HG03066 (cell line): ENCODE results near the gene MMGT1.
"Not testable (repeated sequence)": the region's sequence is repeated elsewhere in the genome, so short reads cannot be mapped to it uniquely, and the experiment has no call there.

Source experiments
- ATAC-seq: cut with Tn5 transposase; IDR thresholded peaks from one replicate; pipeline ENCODE4 v1.9.1; 2021; ENCODE audit warnings: low read depth; ENCODE audit not compliant: unreplicated experiment

Gene MMGT1

GRCh38 chrX:135931644-135932487, 41.9 kb downstream of the MMGT1 start:
- no peak for ATAC-seq

GRCh38 chrX:135927897-135928296, 45.9 kb downstream of the MMGT1 start:
- ATAC-seq: no peak

DNA sequence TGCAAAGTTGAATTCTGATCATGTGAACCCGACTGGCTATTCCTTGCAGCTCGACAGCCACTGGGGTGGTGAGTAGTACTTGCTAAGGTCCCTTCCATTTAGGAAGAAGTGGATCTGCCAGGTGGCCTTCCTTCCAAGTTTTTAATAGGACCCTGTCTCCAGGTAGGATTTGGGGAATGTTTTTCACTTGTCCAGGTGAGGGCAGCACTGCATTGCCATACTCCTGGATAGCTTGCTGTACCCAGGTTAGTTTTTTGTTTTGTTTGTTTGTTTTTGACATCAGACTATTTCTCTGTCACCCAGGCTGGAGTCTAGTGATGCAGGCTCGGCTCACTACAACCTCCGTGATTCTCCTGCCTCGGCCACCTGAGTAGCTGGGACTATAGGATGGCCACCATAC, 50.4 kb downstream of the MMGT1 start:
- ATAC-seq: no peak

DNA sequence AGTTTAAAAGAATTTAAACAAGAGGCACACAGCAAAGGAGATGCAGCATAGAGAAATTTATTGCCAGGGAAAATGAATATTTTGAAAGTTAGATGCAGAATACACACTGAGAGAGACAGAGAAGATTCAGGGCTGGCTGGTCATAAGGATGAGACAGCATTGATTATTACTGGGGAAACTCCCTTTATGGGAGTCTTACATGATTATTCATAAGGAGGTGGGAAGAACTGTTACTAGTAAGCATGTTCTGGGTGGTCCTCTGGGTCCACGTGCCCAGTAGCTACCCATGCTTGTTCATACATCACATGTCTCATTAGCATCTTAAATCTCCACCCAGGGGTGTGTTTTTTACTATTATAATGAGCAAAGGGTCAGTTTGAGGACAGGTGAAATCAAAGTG, 53.3 kb downstream of the MMGT1 start:
- not testable (repeated sequence) for ATAC-seq

GRCh38 chrX:135914404-135914803, 59.4 kb downstream of the MMGT1 start:
- no peak for ATAC-seq
